ENCODE measurements around the gene C19orf85.

The C19orf85 gene

GRCh38 chr19:55486043-55486970 lies 21.8 kb upstream of the C19orf85 start:
- no peak for DNase-seq (ENCODE audit: low read depth)
- peak overlapping the region; percentile 65 for H3K4me3 ChIP-seq (ENCODE audit: control insufficient read depth, low read depth, low read length)
- peak; percentile 64 for TF ChIP-seq CTCF (IDR thresholded peaks at IDR 0.05; ENCODE audit: control insufficient read depth, insufficient read depth, low read depth, low read length, missing control alignments)

- DNase-seq (ENCODE audit: low read depth), result no peak
- no peak for TF ChIP-seq CTCF (IDR thresholded peaks at IDR 0.05; ENCODE audit: control insufficient read depth, insufficient read depth, low read depth, low read length, missing control alignments)
- peak overlapping the region; percentile 65 for H3K4me3 ChIP-seq (ENCODE audit: control insufficient read depth, low read depth, low read length)
These were observed 21.0 kb upstream of the C19orf85 start for GRCh38 chr19:55485439-55486011.

- peak within 1 kb of the TSS; percentile 65 for H3K4me3 ChIP-seq (ENCODE audit: control insufficient read depth, low read depth, low read length)
- no peak for TF ChIP-seq CTCF (IDR thresholded peaks at IDR 0.05; ENCODE audit: control insufficient read depth, insufficient read depth, low read depth, low read length, missing control alignments)
- no peak for DNase-seq (ENCODE audit: low read depth)
These were observed 20.3 kb upstream of the C19orf85 start, which contains the start of gene NAT14 for GRCh38 chr19:55484593-55485438. Gene NAT14 (plus strand): TSS chr19:55485188. CDS start chr19:55485709, 521 bp downstream.

- DNase-seq (ENCODE audit: low read depth), result no peak
- no peak for TF ChIP-seq CTCF (IDR thresholded peaks at IDR 0.05; ENCODE audit: control insufficient read depth, insufficient read depth, low read depth, low read length, missing control alignments)
- peak overlapping the region; percentile 65 for H3K4me3 ChIP-seq (ENCODE audit: control insufficient read depth, low read depth, low read length)
These were observed 19.4 kb upstream of the C19orf85 start for GRCh38 chr19:55483706-55484592.

GRCh38 chr19:55482967-55483705 lies 18.6 kb upstream of the C19orf85 start:
- TF ChIP-seq CTCF (IDR thresholded peaks at IDR 0.05; ENCODE audit: control insufficient read depth, insufficient read depth, low read depth, low read length, missing control alignments), result no peak
- no peak for DNase-seq (ENCODE audit: low read depth)
- no peak overlapping the region for H3K4me3 ChIP-seq (ENCODE audit: control insufficient read depth, low read depth, low read length)
